Neural crest cell (in vitro differentiated cells): Measurements from ENCODE around the gene SPEN. TPM values are rescaled to one million over a fixed set of nuclear protein-coding genes. Genes with fewer than 3 reads are reported as not detected.

Experiments used
- DNase-seq: peaks from one replicate; pipeline ENCODE4 v3.0.0; 2021; ENCODE audit warnings: low read depth, mixed read lengths, low spot score
- H3K27ac Mint-ChIP-seq: one replicate; pipeline ENCODE4 v1.8.0; 2021; ENCODE audit warnings: mild to moderate bottlenecking, mixed read lengths; ENCODE audit not compliant: unreplicated experiment
- H3K27me3 Mint-ChIP-seq: 2 replicates; pipeline ENCODE4 v1.8.0; 2021; ENCODE audit warnings: low read depth, mild to moderate bottlenecking, mixed read lengths
- H3K36me3 Mint-ChIP-seq: 2 replicates; pipeline ENCODE4 v1.8.0; 2021; ENCODE audit warnings: low read depth, mild to moderate bottlenecking, mixed read lengths
- H3K4me1 Mint-ChIP-seq: 2 replicates; pipeline ENCODE4 v1.8.0; 2021; ENCODE audit warnings: mixed read lengths
- H3K4me3 Mint-ChIP-seq: one replicate; pipeline ENCODE4 v1.8.0; 2021; ENCODE audit warnings: mild to moderate bottlenecking, mixed read lengths
- H3K9me3 Mint-ChIP-seq: 2 replicates; pipeline ENCODE4 v1.8.0; 2021; ENCODE audit warnings: mixed read lengths
- long read RNA-seq: library from polyadenylated mRNA; unstranded; transcript quantifications from one replicate; pipeline ENCODE4 v2.0.0, GENCODE V29; 2020
- total RNA-seq: library from RNA; stranded (reverse); gene quantifications from 2 replicates; pipeline ENCODE4 v1.2.1, GENCODE V29; 2021
- TF ChIP-seq, protein P1 (sequence below): fragments of 200-600 bp; sonication (generic); conservative IDR thresholded peaks from 2 replicates; pipeline ENCODE4 v1.5.0; 2021; ENCODE audit warnings: antibody characterized with exemption, mild to moderate bottlenecking

The SPEN gene
- total RNA-seq: 66.5 and 69.4 TPM in 2 replicates
- long read RNA-seq, partial matches to known transcripts: 8 of 20 reads
- long read RNA-seq, other reads (novel, unspliced or antisense): 12 of 20 reads

DNA sequence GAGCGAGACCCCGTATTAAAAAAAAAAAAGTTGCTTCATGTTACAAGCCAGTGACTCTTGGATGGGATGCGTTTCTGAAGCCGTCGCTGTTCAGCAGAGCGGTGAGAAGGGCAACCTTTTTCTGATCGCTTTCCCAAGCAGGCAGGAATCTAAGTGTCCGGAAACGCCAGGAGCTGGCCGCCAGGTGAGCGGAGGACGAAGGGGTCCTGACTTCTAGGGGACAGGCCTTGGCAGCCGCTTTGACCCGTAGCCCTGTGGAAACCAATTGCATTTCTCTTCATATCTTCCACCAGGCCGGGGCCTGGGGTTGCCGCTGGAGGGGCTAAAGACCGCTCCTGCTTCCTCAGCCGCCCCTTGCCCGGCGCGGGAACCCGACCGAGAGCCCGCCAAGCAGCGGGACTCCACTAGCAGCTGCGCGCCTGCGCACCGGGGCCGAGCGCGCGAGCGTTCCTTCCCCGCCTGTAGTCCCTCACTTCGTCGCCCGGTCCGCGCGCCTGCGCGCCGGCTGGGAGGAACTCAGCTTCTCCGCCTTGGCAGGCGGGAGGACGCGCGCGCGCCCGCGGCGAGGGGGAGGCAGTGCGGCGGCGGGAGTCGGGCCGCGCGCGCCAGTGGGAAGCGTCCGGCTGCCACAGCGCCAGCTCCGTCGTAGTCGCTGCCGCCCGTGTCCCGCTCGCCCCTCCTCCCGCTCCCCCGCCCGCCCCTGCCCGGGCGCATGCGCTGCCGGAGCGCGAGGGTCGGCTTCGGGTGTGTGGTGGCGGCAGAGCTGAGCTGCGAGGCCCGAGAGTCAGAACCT lies at the start of gene SPEN:
Gene SPEN, plus strand, starts transcription at position 608 of the 793 bp plus-strand sequence. CDS start 361 bp downstream, outside the sequence.
- H3K4me1 Mint-ChIP-seq: peaks cover 52% of the 10 kb centered on the region
- H3K4me3 Mint-ChIP-seq: peak within 1 kb of the TSS; percentile 97
- no peaks in the 10 kb centered on the region for H3K9me3 Mint-ChIP-seq
- H3K27ac Mint-ChIP-seq: peak within 1 kb of the TSS; percentile 98
- H3K27me3 Mint-ChIP-seq: no peaks in the 10 kb centered on the region
- no peaks in the 10 kb centered on the region for H3K36me3 Mint-ChIP-seq
- peak; percentile 96 for DNase-seq
- TF ChIP-seq, protein P1, sequence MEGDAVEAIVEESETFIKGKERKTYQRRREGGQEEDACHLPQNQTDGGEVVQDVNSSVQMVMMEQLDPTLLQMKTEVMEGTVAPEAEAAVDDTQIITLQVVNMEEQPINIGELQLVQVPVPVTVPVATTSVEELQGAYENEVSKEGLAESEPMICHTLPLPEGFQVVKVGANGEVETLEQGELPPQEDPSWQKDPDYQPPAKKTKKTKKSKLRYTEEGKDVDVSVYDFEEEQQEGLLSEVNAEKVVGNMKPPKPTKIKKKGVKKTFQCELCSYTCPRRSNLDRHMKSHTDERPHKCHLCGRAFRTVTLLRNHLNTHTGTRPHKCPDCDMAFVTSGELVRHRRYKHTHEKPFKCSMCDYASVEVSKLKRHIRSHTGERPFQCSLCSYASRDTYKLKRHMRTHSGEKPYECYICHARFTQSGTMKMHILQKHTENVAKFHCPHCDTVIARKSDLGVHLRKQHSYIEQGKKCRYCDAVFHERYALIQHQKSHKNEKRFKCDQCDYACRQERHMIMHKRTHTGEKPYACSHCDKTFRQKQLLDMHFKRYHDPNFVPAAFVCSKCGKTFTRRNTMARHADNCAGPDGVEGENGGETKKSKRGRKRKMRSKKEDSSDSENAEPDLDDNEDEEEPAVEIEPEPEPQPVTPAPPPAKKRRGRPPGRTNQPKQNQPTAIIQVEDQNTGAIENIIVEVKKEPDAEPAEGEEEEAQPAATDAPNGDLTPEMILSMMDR: peak; percentile 44

GRCh38 chr1:15799004-15799867 lies 48.3 kb upstream of the SPEN start:
- Mint-ChIP-seq H3K4me1 (peaks cover 33% of the 10 kb centered on the region), H3K9me3 (no peaks in the 10 kb centered on the region), H3K36me3 (no peaks in the 10 kb centered on the region), H3K27me3 (peaks cover 28% of the 10 kb centered on the region), H3K4me3 (no peak overlapping the region), H3K27ac (no peak overlapping the region)
- no peak for DNase-seq
- TF ChIP-seq, protein P1: no peak

DNA sequence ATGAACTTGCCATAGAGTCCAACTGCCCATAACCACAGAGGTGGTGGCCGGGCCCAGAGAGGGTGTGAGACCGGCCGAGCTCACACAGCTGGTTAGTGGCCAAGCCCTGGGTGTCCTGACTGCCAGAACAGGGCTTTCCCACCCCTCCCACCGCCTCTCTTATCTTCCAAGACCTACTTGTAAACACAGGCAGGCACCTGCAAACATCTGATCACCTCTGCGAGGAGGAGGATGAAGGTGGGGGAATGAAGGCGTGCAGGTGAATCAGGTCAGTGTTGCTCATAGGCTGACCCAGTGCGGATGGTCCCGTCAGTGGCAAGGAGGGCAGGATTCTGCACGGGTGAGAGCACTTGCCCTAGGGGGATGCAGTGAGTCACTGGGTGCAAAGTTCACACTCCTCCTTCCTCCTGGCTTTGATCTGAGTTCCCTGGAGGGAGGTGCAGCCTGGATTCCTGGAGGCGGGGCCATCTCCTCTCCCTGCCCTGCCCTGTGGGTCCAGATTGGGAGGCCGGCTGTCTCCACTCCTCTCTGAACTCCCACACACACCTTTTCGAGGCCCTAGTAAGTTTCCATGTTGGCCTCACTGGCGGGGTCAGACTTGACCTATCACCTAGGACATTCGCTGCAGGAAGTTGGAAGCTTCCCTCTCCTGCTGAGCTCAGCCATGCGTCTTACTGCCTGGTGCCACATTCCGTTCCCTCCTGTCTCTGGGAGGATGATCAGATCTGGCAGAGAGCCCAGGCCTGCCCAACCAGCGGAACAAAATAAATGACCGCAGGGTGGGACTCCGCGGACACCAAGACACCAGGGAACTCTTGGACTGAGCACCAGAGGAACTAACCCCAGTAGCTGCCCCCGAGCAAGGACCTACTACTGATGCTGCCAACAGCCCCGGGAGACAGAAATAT lies 47.3 kb upstream of the SPEN start:
- no peaks in the 10 kb centered on the region for H3K36me3 Mint-ChIP-seq

GRCh38 chr1:15802234-15802965 lies 45.1 kb upstream of the SPEN start:
- no peak for DNase-seq
- no peak overlapping the region for H3K27ac Mint-ChIP-seq
- no peaks in the 10 kb centered on the region for H3K9me3 Mint-ChIP-seq
- peaks cover 37% of the 10 kb centered on the region for H3K27me3 Mint-ChIP-seq
- TF ChIP-seq, protein P1: no peak
- no peak overlapping the region for H3K4me3 Mint-ChIP-seq
- H3K36me3 Mint-ChIP-seq: no peaks in the 10 kb centered on the region
- H3K4me1 Mint-ChIP-seq: peaks cover 28% of the 10 kb centered on the region

More for the DNA sequence above, 47.3 kb upstream of the SPEN start:
- Mint-ChIP-seq H3K4me3 (no peak overlapping the region), H3K9me3 (no peaks in the 10 kb centered on the region), H3K27ac (peak overlapping the region; percentile 50), H3K27me3 (peaks cover 28% of the 10 kb centered on the region), H3K4me1 (peaks cover 35% of the 10 kb centered on the region)
- DNase-seq: no peak
- TF ChIP-seq, protein P1: no peak
